Liver (tissue), 9 donors: ENCODE data around the gene SPSB1. TPM values are rescaled to one million over a fixed set of nuclear protein-coding genes. Genes with fewer than 3 reads are reported as not detected.

ENCODE experiments used
- DNase-seq: peaks from one replicate; pipeline ENCODE4 v3.0.0-alpha.2; 2017; ENCODE audit warnings: low spot score
- H3K27ac ChIP-seq, 2 donors: one replicate each; pipeline ENCODE4 v1.7.0; 2013; ENCODE audit warnings: inconsistent platforms in 2 of 2, low read length in 2 of 2, control low read depth in 1 of 2, low read depth in 1 of 2, mild to moderate bottlenecking in 1 of 2
- H3K27me3 ChIP-seq, 4 donors: one replicate each; pipeline versions ENCODE4 v1.6.1 to v1.7.0; 2013; ENCODE audit warnings: low read length in 3 of 4, inconsistent platforms in 1 of 4, mild to moderate bottlenecking in 1 of 4, moderate library complexity in 1 of 4; ENCODE audit not compliant: control insufficient read depth in 4 of 4, insufficient read depth in 4 of 4
- H3K36me3 ChIP-seq, 4 donors: one replicate each; pipeline versions ENCODE4 v1.6.1 to v1.7.0; 2013; ENCODE audit warnings: low read length in 3 of 4, mild to moderate bottlenecking in 3 of 4, low read depth in 1 of 4, moderate library complexity in 1 of 4; ENCODE audit not compliant: control insufficient read depth in 4 of 4, insufficient read depth in 3 of 4
- H3K4me1 ChIP-seq, 4 donors: one replicate each; pipeline versions ENCODE4 v1.6.1 to v1.7.0; 2013; ENCODE audit warnings: low read length in 3 of 4, mild to moderate bottlenecking in 3 of 4, moderate library complexity in 1 of 4; ENCODE audit not compliant: control insufficient read depth in 4 of 4, insufficient read depth in 4 of 4
- H3K4me3 ChIP-seq, 3 donors: one replicate each; pipeline versions ENCODE4 v1.6.1 to v1.7.0; 2013; ENCODE audit warnings: low read length in 3 of 3, control low read depth in 1 of 3, low read depth in 1 of 3, mild to moderate bottlenecking in 1 of 3
- H3K9ac ChIP-seq, 2 donors: one replicate each; pipeline ENCODE4 v1.7.0; 2013; ENCODE audit warnings: low read length in 2 of 2, mild to moderate bottlenecking in 2 of 2, moderate library complexity in 2 of 2, control low read depth in 1 of 2, low read depth in 1 of 2
- H3K9me3 ChIP-seq, 4 donors: one replicate each; pipeline versions ENCODE4 v1.6.1 to v1.7.0; 2013; ENCODE audit warnings: low read length in 3 of 4; ENCODE audit not compliant: control insufficient read depth in 4 of 4
- EGR1 ChIP-seq, 2 donors: IDR thresholded peaks; 2 replicates each; pipeline ENCODE4 v1.6.1; 2016 to 2018; ENCODE audit warnings: antibody characterized with exemption in 2 of 2, low read depth in 2 of 2
- FOXA1 ChIP-seq: IDR thresholded peaks from 2 replicates; pipeline ENCODE4 v1.6.1; 2016; ENCODE audit warnings: antibody characterized with exemption
- FOXA2 ChIP-seq: IDR thresholded peaks from 2 replicates; pipeline ENCODE4 v1.6.1; 2016; ENCODE audit warnings: antibody characterized with exemption
- GABPA ChIP-seq, 2 donors: IDR thresholded peaks in 1 of 2; conservative IDR thresholded peaks in 1 of 2; 2 replicates each; pipeline ENCODE4 v1.6.1; 2016; ENCODE audit warnings: antibody characterized with exemption in 2 of 2, mild to moderate bottlenecking in 1 of 2, moderate library complexity in 1 of 2
- HNF4A ChIP-seq, 2 donors: conservative IDR thresholded peaks; 2 replicates each; pipeline ENCODE4 v1.6.1; 2016; ENCODE audit warnings: antibody characterized with exemption in 2 of 2, mild to moderate bottlenecking in 2 of 2
- HNF4G ChIP-seq: IDR thresholded peaks from 2 replicates; pipeline ENCODE4 v1.6.1; 2016; ENCODE audit warnings: antibody characterized with exemption
- JUND ChIP-seq, 2 donors: IDR thresholded peaks; 2 replicates each; pipeline ENCODE4 v1.6.1; 2016; ENCODE audit warnings: antibody characterized with exemption in 2 of 2
- MAX ChIP-seq: IDR thresholded peaks from 2 replicates; pipeline ENCODE4 v1.6.1; 2016; ENCODE audit warnings: antibody characterized with exemption
- NR2F2 ChIP-seq: IDR thresholded peaks from 2 replicates; pipeline ENCODE4 v1.6.1; 2016; ENCODE audit warnings: antibody characterized with exemption
- RAD21 ChIP-seq, 2 donors: IDR thresholded peaks; 2 replicates each; pipeline ENCODE4 v1.6.1; 2016; ENCODE audit warnings: antibody characterized with exemption in 2 of 2, mild to moderate bottlenecking in 2 of 2
- RXRA ChIP-seq, 2 donors: IDR thresholded peaks; 2 replicates each; pipeline ENCODE4 v1.6.1; 2017 to 2018; ENCODE audit warnings: antibody characterized with exemption in 2 of 2, mild to moderate bottlenecking in 1 of 2
- SP1 ChIP-seq: IDR thresholded peaks from 2 replicates; pipeline ENCODE4 v1.6.1; 2018; ENCODE audit warnings: antibody characterized with exemption, mild to moderate bottlenecking
- TAF1 ChIP-seq: conservative IDR thresholded peaks from 2 replicates; pipeline ENCODE4 v1.6.1; 2016; ENCODE audit warnings: antibody characterized with exemption, mild to moderate bottlenecking
- YY1 ChIP-seq: IDR thresholded peaks from 2 replicates; pipeline ENCODE4 v1.6.1; 2016; ENCODE audit warnings: antibody characterized with exemption, mild to moderate bottlenecking
- ZBTB33 ChIP-seq: IDR thresholded peaks from 2 replicates; pipeline ENCODE4 v1.6.1; 2016; ENCODE audit warnings: antibody characterized with exemption
- WGBS: extraction: QIAGEN DNeasy Blood & Tissue Kit; methylation state at CpG from one replicate; pipeline ENCODE4 v1.1.7; 2013; 5-methylcytosine and 5-hydroxymethylcytosine counted together
- polyA plus RNA-seq, 2 donors: library from polyadenylated mRNA; stranded (reverse) in 1 of 2; unstranded in 1 of 2; fragments of 200-250 nt in 1 of 2; fragments of >200 nt in 1 of 2; fragmentation: Nextera tagmentation in 1 of 2; extraction: Ambion mirVana in 1 of 2; gene quantifications; one replicate each; pipeline versions ENCODE4 v1.2.1 to v1.2.3, GENCODE V29; 2013 to 2015
- total RNA-seq, 2 donors: library from RNA; depleted of rRNA; stranded (reverse); fragments of >200 nt; gene quantifications; one replicate each; pipeline ENCODE4 v1.2.3, GENCODE V29; 2014
- TF ChIP-seq, protein P1 (sequence below): IDR thresholded peaks from 2 replicates; pipeline ENCODE4 v1.6.1; 2016; ENCODE audit warnings: antibody characterized with exemption, mild to moderate bottlenecking
- TF ChIP-seq, protein P2 (sequence below): fragments of 150-350 bp; IDR thresholded peaks from 2 replicates; pipeline ENCODE4 v1.5.1; 2017; ENCODE audit warnings: improper control_type of control experiment, low read depth, low read length; ENCODE audit not compliant: missing input control
- TF ChIP-seq, protein P3 (sequence below): IDR thresholded peaks from 2 replicates; pipeline ENCODE4 v1.6.1; 2016; ENCODE audit warnings: antibody characterized with exemption
- donor health status: healthy.
- donor health status: healthy.
- donor health status: healthy.
- donor health status: healthy.
- donor health status: healthy.

Gene SPSB1
- total and polyA plus RNA-seq, 4 donors = 4.1 to 22.6 (median 14.8) TPM

DNA sequence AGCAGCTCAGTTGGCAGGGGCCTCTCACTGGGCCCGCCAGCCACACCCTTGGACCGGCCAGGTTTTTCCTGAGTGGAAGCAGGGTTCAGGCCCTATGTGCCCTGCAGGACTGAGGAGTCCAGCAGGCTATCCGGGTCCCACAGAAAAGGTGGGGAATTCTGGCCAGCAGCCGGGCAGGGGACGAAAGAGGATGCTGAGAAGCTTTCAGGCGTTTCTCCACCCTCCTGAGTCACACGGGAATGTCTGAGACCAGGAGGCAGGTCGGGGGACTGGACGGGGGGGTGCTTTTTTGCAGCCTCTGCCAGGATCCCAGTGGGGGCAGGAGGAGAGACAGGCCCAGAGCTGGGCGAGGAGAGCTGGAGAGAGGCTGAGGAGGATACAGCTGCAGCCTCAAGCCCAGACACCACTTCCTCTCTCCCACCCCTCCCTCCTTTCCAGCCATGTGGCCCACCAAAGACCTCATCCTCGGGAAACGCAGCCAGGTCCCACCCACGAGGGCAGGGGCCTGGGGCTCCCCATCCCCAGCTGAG is 105.4 kb downstream of the SPSB1 start:
- H3K9ac ChIP-seq = no peak overlapping the region
- H3K36me3 ChIP-seq = no peaks in the 10 kb centered on the region
- H3K9me3 ChIP-seq = peaks cover 0 to 4% (median 0%) of the 10 kb centered on the region in 4 donors
- no peak for DNase-seq
- TF ChIP-seq NR2F2 (peak; percentile 83), SP1 (no peak)
- H3K27me3 ChIP-seq = no peaks in the 10 kb centered on the region
- WGBS = 70% methylated on average over 13 of the region's 13 CpGs
- peaks cover 0 to 6% (median 0%) of the 10 kb centered on the region in 4 donors for H3K4me1 ChIP-seq
- no peak overlapping the region for H3K4me3 ChIP-seq
- H3K27ac ChIP-seq = no peak overlapping the region

DNA sequence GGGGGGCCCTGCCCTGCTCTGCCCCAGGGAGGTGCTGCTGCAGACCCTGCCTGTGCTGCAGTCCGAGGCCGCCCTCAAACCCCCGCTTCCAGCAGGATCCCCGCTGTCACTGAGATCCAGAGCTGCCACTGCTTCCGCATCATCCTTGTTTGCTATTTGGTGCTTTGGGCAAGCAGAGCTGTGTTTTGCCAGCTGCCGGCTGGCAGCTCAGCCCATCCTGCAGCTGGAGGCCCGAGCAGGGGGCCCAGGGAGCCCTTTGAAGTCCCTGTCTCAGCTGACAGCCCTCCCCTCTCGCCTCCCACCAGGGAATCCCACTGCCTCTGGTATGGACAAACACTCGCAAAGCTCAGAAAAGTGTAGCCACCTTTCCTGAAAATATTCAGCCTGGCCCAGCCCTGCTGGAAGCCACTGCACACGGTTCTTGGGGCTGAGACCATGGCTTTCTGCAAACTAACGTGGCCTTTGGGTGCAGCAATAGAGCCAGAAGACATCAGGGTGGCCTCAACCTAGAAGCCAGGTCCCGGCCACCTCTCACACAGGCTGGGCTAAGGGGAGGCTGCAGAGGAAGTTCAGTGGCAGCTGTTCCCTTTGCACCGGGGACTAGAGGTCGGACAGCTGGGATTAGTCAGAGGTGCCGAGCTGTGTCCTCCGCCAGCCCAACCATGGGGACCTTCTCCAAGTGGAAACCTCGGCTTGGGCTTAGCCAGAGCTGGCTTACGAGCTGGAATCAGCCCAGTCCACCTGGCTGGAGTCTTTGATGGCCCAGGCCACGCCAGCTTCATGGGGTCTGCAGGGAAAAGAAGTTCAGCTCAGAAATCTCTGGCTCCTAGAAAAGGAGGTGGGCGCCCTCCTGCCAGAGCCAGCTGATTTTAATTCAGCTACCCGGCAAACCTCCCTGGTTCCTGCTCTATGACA is 107.1 kb downstream of the SPSB1 start:
- peaks cover 0 to 4% (median 0%) of the 10 kb centered on the region in 4 donors for H3K9me3 ChIP-seq
- no peaks in the 10 kb centered on the region for H3K27me3 ChIP-seq
- no peak overlapping the region for H3K27ac ChIP-seq
- H3K9ac ChIP-seq = no peak overlapping the region
- peaks cover 0 to 6% (median 0%) of the 10 kb centered on the region in 4 donors for H3K4me1 ChIP-seq
- no peak overlapping the region for H3K4me3 ChIP-seq
- H3K36me3 ChIP-seq = no peaks in the 10 kb centered on the region
- 79% methylated on average over 21 of the region's 21 CpGs for WGBS
- TF ChIP-seq RAD21 (IDR thresholded peaks at IDR 0.05) (no peak), MAX (no peak), JUND (IDR thresholded peaks at IDR 0.05) (no peak), NR2F2 (peak; percentile 37)
- no peak for DNase-seq

GRCh38 chr1:9400425-9401079 is 107.9 kb downstream of the SPSB1 start:
- Histone ChIP-seq H3K36me3 (no peaks in the 10 kb centered on the region), H3K27ac (no peak overlapping the region), H3K9me3 (no peaks in the 10 kb centered on the region), H3K27me3 (no peaks in the 10 kb centered on the region), H3K9ac (no peak overlapping the region), H3K4me1 (peaks cover 0 to 6% (median 0%) of the 10 kb centered on the region in 4 donors), H3K4me3 (no peak overlapping the region)
- WGBS = 78% methylated on average over 13 of the region's 13 CpGs
- DNase-seq = no peak
- TF ChIP-seq TAF1 (no peak), RAD21 (IDR thresholded peaks at IDR 0.05) (no peak), ZBTB33 (no peak), GABPA (IDR thresholded peaks at IDR 0.05 in 1 of 2, conservative IDR thresholded peaks at IDR 0.05 in 1 of 2) (no peak), HNF4A (conservative IDR thresholded peaks at IDR 0.05) (no peak), HNF4G (no peak), RXRA (IDR thresholded peaks at IDR 0.05) (no peak), EGR1 (IDR thresholded peaks at IDR 0.05; ENCODE audit: low read depth in 2 of 2) (no peak), NR2F2 (no peak), SP1 (no peak), YY1 (no peak), FOXA1 (no peak), MAX (no peak), FOXA2 (no peak), JUND (IDR thresholded peaks at IDR 0.05) (no peak)
- TF ChIP-seq, protein P1, sequence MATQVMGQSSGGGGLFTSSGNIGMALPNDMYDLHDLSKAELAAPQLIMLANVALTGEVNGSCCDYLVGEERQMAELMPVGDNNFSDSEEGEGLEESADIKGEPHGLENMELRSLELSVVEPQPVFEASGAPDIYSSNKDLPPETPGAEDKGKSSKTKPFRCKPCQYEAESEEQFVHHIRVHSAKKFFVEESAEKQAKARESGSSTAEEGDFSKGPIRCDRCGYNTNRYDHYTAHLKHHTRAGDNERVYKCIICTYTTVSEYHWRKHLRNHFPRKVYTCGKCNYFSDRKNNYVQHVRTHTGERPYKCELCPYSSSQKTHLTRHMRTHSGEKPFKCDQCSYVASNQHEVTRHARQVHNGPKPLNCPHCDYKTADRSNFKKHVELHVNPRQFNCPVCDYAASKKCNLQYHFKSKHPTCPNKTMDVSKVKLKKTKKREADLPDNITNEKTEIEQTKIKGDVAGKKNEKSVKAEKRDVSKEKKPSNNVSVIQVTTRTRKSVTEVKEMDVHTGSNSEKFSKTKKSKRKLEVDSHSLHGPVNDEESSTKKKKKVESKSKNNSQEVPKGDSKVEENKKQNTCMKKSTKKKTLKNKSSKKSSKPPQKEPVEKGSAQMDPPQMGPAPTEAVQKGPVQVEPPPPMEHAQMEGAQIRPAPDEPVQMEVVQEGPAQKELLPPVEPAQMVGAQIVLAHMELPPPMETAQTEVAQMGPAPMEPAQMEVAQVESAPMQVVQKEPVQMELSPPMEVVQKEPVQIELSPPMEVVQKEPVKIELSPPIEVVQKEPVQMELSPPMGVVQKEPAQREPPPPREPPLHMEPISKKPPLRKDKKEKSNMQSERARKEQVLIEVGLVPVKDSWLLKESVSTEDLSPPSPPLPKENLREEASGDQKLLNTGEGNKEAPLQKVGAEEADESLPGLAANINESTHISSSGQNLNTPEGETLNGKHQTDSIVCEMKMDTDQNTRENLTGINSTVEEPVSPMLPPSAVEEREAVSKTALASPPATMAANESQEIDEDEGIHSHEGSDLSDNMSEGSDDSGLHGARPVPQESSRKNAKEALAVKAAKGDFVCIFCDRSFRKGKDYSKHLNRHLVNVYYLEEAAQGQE = no peak
- TF ChIP-seq, protein P2, sequence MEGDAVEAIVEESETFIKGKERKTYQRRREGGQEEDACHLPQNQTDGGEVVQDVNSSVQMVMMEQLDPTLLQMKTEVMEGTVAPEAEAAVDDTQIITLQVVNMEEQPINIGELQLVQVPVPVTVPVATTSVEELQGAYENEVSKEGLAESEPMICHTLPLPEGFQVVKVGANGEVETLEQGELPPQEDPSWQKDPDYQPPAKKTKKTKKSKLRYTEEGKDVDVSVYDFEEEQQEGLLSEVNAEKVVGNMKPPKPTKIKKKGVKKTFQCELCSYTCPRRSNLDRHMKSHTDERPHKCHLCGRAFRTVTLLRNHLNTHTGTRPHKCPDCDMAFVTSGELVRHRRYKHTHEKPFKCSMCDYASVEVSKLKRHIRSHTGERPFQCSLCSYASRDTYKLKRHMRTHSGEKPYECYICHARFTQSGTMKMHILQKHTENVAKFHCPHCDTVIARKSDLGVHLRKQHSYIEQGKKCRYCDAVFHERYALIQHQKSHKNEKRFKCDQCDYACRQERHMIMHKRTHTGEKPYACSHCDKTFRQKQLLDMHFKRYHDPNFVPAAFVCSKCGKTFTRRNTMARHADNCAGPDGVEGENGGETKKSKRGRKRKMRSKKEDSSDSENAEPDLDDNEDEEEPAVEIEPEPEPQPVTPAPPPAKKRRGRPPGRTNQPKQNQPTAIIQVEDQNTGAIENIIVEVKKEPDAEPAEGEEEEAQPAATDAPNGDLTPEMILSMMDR = no peak
- TF ChIP-seq, protein P3, sequence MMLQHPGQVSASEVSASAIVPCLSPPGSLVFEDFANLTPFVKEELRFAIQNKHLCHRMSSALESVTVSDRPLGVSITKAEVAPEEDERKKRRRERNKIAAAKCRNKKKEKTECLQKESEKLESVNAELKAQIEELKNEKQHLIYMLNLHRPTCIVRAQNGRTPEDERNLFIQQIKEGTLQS = no peak
